GM23338 (cell line): ENCODE data around the gene ASTL.

Experiments used
- CTCF ChIP-seq, 2 experiments: fragments of 200-600 bp in 1 of 2; sonication (generic) in 1 of 2; conservative IDR thresholded peaks; 2 replicates each; pipeline versions ENCODE4 v1.5.1 to v1.6.1; 2016 to 2017; ENCODE audit warnings: antibody characterized with exemption in 2 of 2, low read depth in 2 of 2, mild to moderate bottlenecking in 2 of 2, moderate library complexity in 1 of 2
- EZH2 ChIP-seq: fragments of 200-600 bp; sonication (generic); IDR thresholded peaks from one replicate; pipeline ENCODE4 v1.8.0; 2017; ENCODE audit warnings: antibody characterized with exemption, mild to moderate bottlenecking, low read depth; ENCODE audit not compliant: unreplicated experiment
- REST ChIP-seq: IDR thresholded peaks from one replicate; pipeline ENCODE4 v1.6.1; 2018; ENCODE audit warnings: antibody characterized with exemption; ENCODE audit not compliant: unreplicated experiment
- STAT1 ChIP-seq: IDR thresholded peaks from one replicate; pipeline ENCODE4 v1.6.1; 2016; ENCODE audit warnings: antibody characterized with exemption; ENCODE audit not compliant: unreplicated experiment
- TF ChIP-seq, protein P1 (sequence below): IDR thresholded peaks from 2 replicates; pipeline ENCODE4 v1.6.1; 2016; ENCODE audit warnings: antibody characterized with exemption

DNA sequence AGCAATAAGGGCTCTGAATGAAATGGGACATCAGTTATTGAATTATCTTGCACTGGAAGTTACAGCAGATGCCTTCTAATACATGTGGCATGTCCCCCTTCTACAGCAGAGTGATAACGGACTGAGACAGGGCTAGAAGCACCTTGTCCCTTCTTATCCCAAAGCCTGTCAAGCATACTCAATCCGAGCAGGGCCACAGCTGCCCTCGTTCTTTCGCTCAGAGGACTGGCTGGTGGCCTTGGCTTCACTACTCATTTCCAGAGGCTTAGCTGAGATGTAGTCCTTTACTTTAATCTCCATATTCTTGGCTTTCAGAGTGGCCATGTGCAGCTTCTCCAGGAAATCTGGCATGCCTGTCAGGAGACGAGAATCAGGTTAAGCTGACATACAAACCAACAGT, 48.3 kb upstream of the ASTL start:
- TF ChIP-seq STAT1 (no peak), REST (no peak), CTCF (conservative IDR thresholded peaks at IDR 0.05; ENCODE audit: low read depth in 2 of 2) (no peak), EZH2 (no peak)
- TF ChIP-seq, protein P1, sequence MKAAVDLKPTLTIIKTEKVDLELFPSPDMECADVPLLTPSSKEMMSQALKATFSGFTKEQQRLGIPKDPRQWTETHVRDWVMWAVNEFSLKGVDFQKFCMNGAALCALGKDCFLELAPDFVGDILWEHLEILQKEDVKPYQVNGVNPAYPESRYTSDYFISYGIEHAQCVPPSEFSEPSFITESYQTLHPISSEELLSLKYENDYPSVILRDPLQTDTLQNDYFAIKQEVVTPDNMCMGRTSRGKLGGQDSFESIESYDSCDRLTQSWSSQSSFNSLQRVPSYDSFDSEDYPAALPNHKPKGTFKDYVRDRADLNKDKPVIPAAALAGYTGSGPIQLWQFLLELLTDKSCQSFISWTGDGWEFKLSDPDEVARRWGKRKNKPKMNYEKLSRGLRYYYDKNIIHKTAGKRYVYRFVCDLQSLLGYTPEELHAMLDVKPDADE = no peak
